Spleen (tissue), 7 donors: ENCODE data around the gene KDM4B.

Experiments used
- CTCF ChIP-seq, 11 experiments: fragments of 200-600 bp in 7 of 11; fragments of 450-650 bp in 4 of 11; sonication (generic) in 4 of 11; IDR thresholded peaks in 8 of 11; conservative IDR thresholded peaks in 3 of 11; 1 replicate in 7 of 11; 2 replicates in 4 of 11; pipeline versions ENCODE4 v1.4.0 to v1.8.0; 2016 to 2021; ENCODE audit warnings: antibody characterized with exemption in 11 of 11, inconsistent platforms in 4 of 11, mild to moderate bottlenecking in 1 of 11
- POLR2AphosphoS5 ChIP-seq, 3 donors: sonication (generic); formaldehyde crosslinking; IDR thresholded peaks; one replicate each; pipeline ENCODE4 v1.5.1; 2017; ENCODE audit warnings: antibody characterized with exemption in 3 of 3
- donor health status: DM: no; HTN: no; CAD: no; lungs with moderate emphysema.
- donor health status: DM: no; HTN: no; CAD: no.
- donor health status: DM: no; HTN: no; CAD: no.

GRCh38 chr19:5181329-5181728 lies 212.4 kb downstream of the KDM4B start:
- no peak for TF ChIP-seq POLR2AphosphoS5 (IDR thresholded peaks at IDR 0.05)
- no peak for TF ChIP-seq CTCF (IDR thresholded peaks at IDR 0.05 in 8 of 11, conservative IDR thresholded peaks at IDR 0.05 in 3 of 11)
